ENCODE data around the gene SLC4A1. TPM values are rescaled to one million over a fixed set of nuclear protein-coding genes. Genes with fewer than 3 reads are reported as not detected.

SLC4A1 gene
- total RNA-seq, 1 donor from 2014 or later = not detected

- Mint-ChIP-seq H3K4me1 (ENCODE audit: low read depth, unreplicated experiment) (peaks cover 20% of the 10 kb centered on the region), H3K27ac (ENCODE audit: unreplicated experiment) (peak overlapping the region; percentile 96), H3K9me3 (ENCODE audit: unreplicated experiment) (peaks cover 21% of the 10 kb centered on the region), H3K36me3 (ENCODE audit: unreplicated experiment) (no peaks in the 10 kb centered on the region), H3K4me3 (ENCODE audit: unreplicated experiment) (peak overlapping the region; percentile 94), H3K27me3 (ENCODE audit: unreplicated experiment) (peaks cover 18% of the 10 kb centered on the region)
- DNase-seq = peak; percentile 35
- TF ChIP-seq CTCF (IDR thresholded peaks at IDR 0.05; ENCODE audit: partially characterized antibody, unreplicated experiment) = no peak
Observed at GRCh38 chr17:44220213-44221083, 47.5 kb downstream of the SLC4A1 start.

- H3K27ac Mint-ChIP-seq (ENCODE audit: unreplicated experiment) = peak within 1 kb of the TSS; percentile 92
- H3K27me3 Mint-ChIP-seq (ENCODE audit: unreplicated experiment) = peaks cover 18% of the 10 kb centered on the region
- peaks cover 20% of the 10 kb centered on the region for H3K4me1 Mint-ChIP-seq (ENCODE audit: low read depth, unreplicated experiment)
- H3K9me3 Mint-ChIP-seq (ENCODE audit: unreplicated experiment) = peaks cover 21% of the 10 kb centered on the region
- TF ChIP-seq CTCF (IDR thresholded peaks at IDR 0.05; ENCODE audit: partially characterized antibody, unreplicated experiment) = no peak
- peak within 1 kb of the TSS; percentile 89 for H3K4me3 Mint-ChIP-seq (ENCODE audit: unreplicated experiment)
- DNase-seq = peak; percentile 83
- H3K36me3 Mint-ChIP-seq (ENCODE audit: unreplicated experiment) = no peaks in the 10 kb centered on the region
Observed at GRCh38 chr17:44219616-44220212, 48.2 kb downstream of the SLC4A1 start, which contains the start of gene UBTF. UBTF (minus strand) TSS chr17:44219675; CDS start chr17:44218229, 1,446 bp downstream.

- TF ChIP-seq CTCF (IDR thresholded peaks at IDR 0.05; ENCODE audit: partially characterized antibody, unreplicated experiment) = peak; percentile 53
- peak; percentile 77 for DNase-seq
- Mint-ChIP-seq H3K4me3 (ENCODE audit: unreplicated experiment) (no peak overlapping the region), H3K9me3 (ENCODE audit: unreplicated experiment) (peaks cover 21% of the 10 kb centered on the region), H3K27ac (ENCODE audit: unreplicated experiment) (no peak overlapping the region), H3K27me3 (ENCODE audit: unreplicated experiment) (peaks cover 19% of the 10 kb centered on the region), H3K4me1 (ENCODE audit: low read depth, unreplicated experiment) (peaks cover 20% of the 10 kb centered on the region), H3K36me3 (ENCODE audit: unreplicated experiment) (no peaks in the 10 kb centered on the region)
Observed at GRCh38 chr17:44219108-44219615, 48.8 kb downstream of the SLC4A1 start.

- Mint-ChIP-seq H3K4me1 (ENCODE audit: low read depth, unreplicated experiment) (peaks cover 17% of the 10 kb centered on the region), H3K4me3 (ENCODE audit: unreplicated experiment) (peak overlapping the region; percentile 76), H3K9me3 (ENCODE audit: unreplicated experiment) (peaks cover 21% of the 10 kb centered on the region), H3K36me3 (ENCODE audit: unreplicated experiment) (no peaks in the 10 kb centered on the region), H3K27ac (ENCODE audit: unreplicated experiment) (peak overlapping the region; percentile 43), H3K27me3 (ENCODE audit: unreplicated experiment) (peaks cover 24% of the 10 kb centered on the region)
- peak; percentile 79 for DNase-seq
- peak; percentile 59 for TF ChIP-seq CTCF (IDR thresholded peaks at IDR 0.05; ENCODE audit: partially characterized antibody, unreplicated experiment)
Observed at GRCh38 chr17:44218344-44219107, 49.4 kb downstream of the SLC4A1 start.
